Vagina (tissue), 2 donors: ENCODE measurements around the gene WT1. TPM values are rescaled to one million over a fixed set of nuclear protein-coding genes. Genes with fewer than 3 reads are reported as not detected.

Source experiments
- DNase-seq, 2 donors: peaks; one replicate each; pipeline ENCODE4 v3.0.0-alpha.2; 2017; ENCODE audit errors: extremely low spot score in 2 of 2
- H3K27ac ChIP-seq: fragments of 200-600 bp; sonication (generic); one replicate; pipeline ENCODE4 v1.5.1; 2019
- H3K27me3 ChIP-seq: fragments of 200-600 bp; sonication (generic); one replicate; pipeline ENCODE4 v1.5.1; 2019
- H3K36me3 ChIP-seq, 2 donors: fragments of 200-600 bp; sonication (generic); one replicate each; pipeline ENCODE4 v1.5.1; 2017 to 2019
- H3K4me1 ChIP-seq: fragments of 200-600 bp; sonication (generic); one replicate; pipeline ENCODE4 v1.5.1; 2019
- H3K4me3 ChIP-seq, 2 donors: fragments of 200-600 bp; sonication (generic); 1 replicate in 1 of 2; 2 replicates in 1 of 2; pipeline ENCODE4 v1.5.1; 2016 to 2019
- H3K9me3 ChIP-seq: fragments of 200-600 bp; sonication (generic); one replicate; pipeline ENCODE4 v1.5.1; 2019
- CTCF ChIP-seq, 3 experiments: fragments of 450-650 bp in 2 of 3; fragments of 200-600 bp in 1 of 3; sonication (generic) in 1 of 3; IDR thresholded peaks; one replicate each; pipeline ENCODE4 v1.5.1; 2017 to 2019; ENCODE audit warnings: antibody characterized with exemption in 3 of 3, mild to moderate bottlenecking in 2 of 3, moderate library complexity in 2 of 3
- POLR2A ChIP-seq, 2 donors: fragments of 450-650 bp; IDR thresholded peaks; one replicate each; pipeline ENCODE4 v1.6.1; 2017; ENCODE audit warnings: antibody characterized with exemption in 2 of 2, mild to moderate bottlenecking in 2 of 2, moderate library complexity in 2 of 2
- POLR2AphosphoS5 ChIP-seq, 2 donors: sonication (generic); formaldehyde crosslinking; IDR thresholded peaks; one replicate each; pipeline ENCODE4 v1.9.0; 2017; ENCODE audit warnings: antibody characterized with exemption in 2 of 2, mild to moderate bottlenecking in 2 of 2, low read depth in 1 of 2; ENCODE audit not compliant: insufficient read depth in 1 of 2
- intact Hi-C: fragments of 100-400 bp; cut with DNase I; formaldehyde crosslinking; loops from one replicate; pipeline ENCODE4 v1.15.1; 2023
- total RNA-seq: library from RNA; depleted of rRNA; stranded (reverse); fragments of >200 nt; gene quantifications from one replicate; pipeline ENCODE4 v1.2.3, GENCODE V29; 2016

The WT1 gene
- total RNA-seq, 1 donor from 2014 or later = 32.7 TPM

GRCh38 chr11:32432565-32432964 is 2.8 kb downstream of the WT1 start:
- Histone ChIP-seq H3K27ac (peak overlapping the region; percentile 89), H3K27me3 (no peaks in the 10 kb centered on the region), H3K9me3 (no peaks in the 10 kb centered on the region), H3K4me3 (peak overlapping the region; percentile 47 to 83), H3K4me1 (peaks cover 47% of the 10 kb centered on the region), H3K36me3 (no peaks in the 10 kb centered on the region)
- peak in 1 of 2 donors; percentile 74 for DNase-seq
- intact Hi-C loops = loop anchor here (10.0 kb wide), 1 partner anchor 108 kb away; no protein-coding TSS in a partner anchor
- TF ChIP-seq POLR2AphosphoS5 (IDR thresholded peaks at IDR 0.05; ENCODE audit: insufficient read depth in 1 of 2, low read depth in 1 of 2) (no peak), POLR2A (IDR thresholded peaks at IDR 0.05) (no peak), CTCF (IDR thresholded peaks at IDR 0.05) (no peak)

- peak overlapping the region; percentile 47 to 83 for H3K4me3 ChIP-seq
- peak in 1 of 2 donors; percentile 86 for DNase-seq
- peak overlapping the region; percentile 89 for H3K27ac ChIP-seq
- no peaks in the 10 kb centered on the region for H3K36me3 ChIP-seq
- TF ChIP-seq POLR2A (IDR thresholded peaks at IDR 0.05) (no peak), POLR2AphosphoS5 (IDR thresholded peaks at IDR 0.05; ENCODE audit: insufficient read depth in 1 of 2, low read depth in 1 of 2) (peak in 1 of 2 donors; percentile 46), CTCF (IDR thresholded peaks at IDR 0.05) (peak in 1 of 3 experiments; percentile 14)
- peaks cover 45% of the 10 kb centered on the region for H3K4me1 ChIP-seq
- no peaks in the 10 kb centered on the region for H3K9me3 ChIP-seq
- H3K27me3 ChIP-seq = no peaks in the 10 kb centered on the region
- intact Hi-C loops = loop anchor here (10.0 kb wide), 1 partner anchor 106 kb away; no protein-coding TSS in a partner anchor
Measured at GRCh38 chr11:32430568-32431381, 4.6 kb downstream of the WT1 start.

GRCh38 chr11:32429477-32429876 is 5.9 kb downstream of the WT1 start:
- DNase-seq = no peak
- TF ChIP-seq CTCF (IDR thresholded peaks at IDR 0.05) = no peak
- no peak for TF ChIP-seq POLR2AphosphoS5 (IDR thresholded peaks at IDR 0.05; ENCODE audit: insufficient read depth in 1 of 2, low read depth in 1 of 2)
- no peak for TF ChIP-seq POLR2A (IDR thresholded peaks at IDR 0.05)
- Histone ChIP-seq H3K4me1 (peaks cover 37% of the 10 kb centered on the region), H3K27me3 (no peaks in the 10 kb centered on the region), H3K27ac (peak overlapping the region; percentile 89), H3K9me3 (no peaks in the 10 kb centered on the region), H3K36me3 (no peaks in the 10 kb centered on the region), H3K4me3 (peak overlapping the region in 1 of 2 donors; percentile 83)
- intact Hi-C loops = no loop called here

- TF ChIP-seq POLR2A (IDR thresholded peaks at IDR 0.05) = no peak
- no peak for TF ChIP-seq CTCF (IDR thresholded peaks at IDR 0.05)
- TF ChIP-seq POLR2AphosphoS5 (IDR thresholded peaks at IDR 0.05; ENCODE audit: insufficient read depth in 1 of 2, low read depth in 1 of 2) = no peak
- Histone ChIP-seq H3K27me3 (no peaks in the 10 kb centered on the region), H3K4me3 (peak overlapping the region in 1 of 2 donors; percentile 83), H3K9me3 (no peaks in the 10 kb centered on the region), H3K36me3 (no peaks in the 10 kb centered on the region), H3K27ac (peak overlapping the region; percentile 89), H3K4me1 (peaks cover 34% of the 10 kb centered on the region)
- DNase-seq = no peak
- intact Hi-C loops = no loop called here
Measured at GRCh38 chr11:32428665-32429303, 6.6 kb downstream of the WT1 start.
